Left ventricle myocardium inferior (tissue), 1 donor: ENCODE measurements around the gene OPCML. TPM values are rescaled to one million over a fixed set of nuclear protein-coding genes. Genes with fewer than 3 reads are reported as not detected.
A peak's percentile ranks its signal among the peaks of the same experiment; 100 is the strongest.

Experiments used
- DNase-seq: peaks from one replicate; pipeline ENCODE4 v3.0.0-alpha.2; 2020
- H3K27ac ChIP-seq: fragments of 200-600 bp; replicated peaks from 2 replicates; pipeline ENCODE4 v1.8.0; 2021
- H3K27me3 ChIP-seq: fragments of 200-600 bp; 2 replicates; pipeline ENCODE4 v1.8.0; 2021; ENCODE audit warnings: low read depth
- H3K36me3 ChIP-seq: fragments of 200-600 bp; 2 replicates; pipeline ENCODE4 v1.8.0; 2021
- H3K4me1 ChIP-seq: fragments of 200-600 bp; 2 replicates; pipeline ENCODE4 v1.8.0; 2021
- H3K4me3 ChIP-seq: fragments of 200-600 bp; 2 replicates; pipeline ENCODE4 v1.8.0; 2021; ENCODE audit warnings: mild to moderate bottlenecking, moderate library complexity
- H3K9me3 ChIP-seq: fragments of 200-600 bp; replicated peaks from 2 replicates; pipeline ENCODE4 v1.8.0; 2021
- intact Hi-C: fragments of 100-400 bp; cut with micrococcal nuclease; formaldehyde crosslinking; loops from one replicate; pipeline ENCODE4 v1.11.0; 2022
- total RNA-seq: library from RNA; stranded (reverse); fragmentation: NEBNext Ultra II Directional; extraction: Animal tissue kit (Norgen Biotek cat#: 25700); gene quantifications from one replicate; pipeline ENCODE4 v1.2.1, GENCODE V29; 2021
- TF ChIP-seq, protein P1 (sequence below): fragments of 200-600 bp; IDR thresholded peaks from 2 replicates; pipeline ENCODE4 v1.8.0; 2021; ENCODE audit warnings: antibody characterized with exemption, mild to moderate bottlenecking, borderline replicate concordance
- donor health status: DM: no; HTN: yes; CAD: no; lungs with severe emphysema.

The OPCML gene
- total RNA-seq, 1 donor from 2014 or later = 0.63 TPM

DNA sequence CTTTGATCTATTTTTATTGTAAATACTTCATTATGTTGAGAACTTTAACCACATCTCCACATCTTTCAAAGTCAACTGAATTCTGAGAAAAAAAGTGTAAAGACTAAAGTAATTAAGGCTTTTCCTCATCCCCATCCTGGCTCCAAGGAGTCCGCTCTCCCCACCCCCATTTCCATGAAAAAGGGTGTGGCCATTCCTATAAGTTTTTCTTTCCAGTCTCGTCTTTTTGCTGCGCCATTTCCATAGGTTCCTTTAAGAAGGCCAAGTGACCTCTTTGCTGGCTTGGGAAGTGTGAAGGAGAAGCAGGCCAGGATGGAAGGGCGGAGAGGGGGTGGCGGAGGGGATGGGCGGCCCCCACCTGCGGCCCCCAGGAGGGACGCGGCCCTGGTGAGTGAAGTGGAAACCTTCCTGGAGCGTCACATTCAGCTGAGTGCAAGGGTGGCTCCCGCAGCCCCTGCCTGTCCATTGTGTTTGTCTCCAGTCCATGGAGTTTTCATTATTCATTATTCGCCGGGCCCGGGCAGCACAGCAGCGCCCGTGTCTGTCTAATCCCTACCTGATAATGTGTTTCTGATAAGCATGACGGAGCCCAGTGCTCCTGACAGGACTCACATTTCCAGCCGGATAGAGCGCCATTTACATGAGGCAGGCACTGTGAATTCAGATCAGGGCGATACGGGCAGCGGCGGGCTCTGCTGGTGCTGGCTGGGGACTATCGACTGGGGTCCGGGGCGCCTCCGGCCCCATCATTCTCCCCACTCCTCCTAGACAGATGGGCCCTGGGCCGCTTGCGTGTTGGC, 739.8 kb downstream of the OPCML start:
- H3K4me1 ChIP-seq = peaks cover 5% of the 10 kb centered on the region
- H3K27ac ChIP-seq = no peak overlapping the region
- no peaks in the 10 kb centered on the region for H3K9me3 ChIP-seq
- intact Hi-C loops = no loop called here
- peak overlapping the region; percentile 9 for H3K4me3 ChIP-seq
- TF ChIP-seq, protein P1, sequence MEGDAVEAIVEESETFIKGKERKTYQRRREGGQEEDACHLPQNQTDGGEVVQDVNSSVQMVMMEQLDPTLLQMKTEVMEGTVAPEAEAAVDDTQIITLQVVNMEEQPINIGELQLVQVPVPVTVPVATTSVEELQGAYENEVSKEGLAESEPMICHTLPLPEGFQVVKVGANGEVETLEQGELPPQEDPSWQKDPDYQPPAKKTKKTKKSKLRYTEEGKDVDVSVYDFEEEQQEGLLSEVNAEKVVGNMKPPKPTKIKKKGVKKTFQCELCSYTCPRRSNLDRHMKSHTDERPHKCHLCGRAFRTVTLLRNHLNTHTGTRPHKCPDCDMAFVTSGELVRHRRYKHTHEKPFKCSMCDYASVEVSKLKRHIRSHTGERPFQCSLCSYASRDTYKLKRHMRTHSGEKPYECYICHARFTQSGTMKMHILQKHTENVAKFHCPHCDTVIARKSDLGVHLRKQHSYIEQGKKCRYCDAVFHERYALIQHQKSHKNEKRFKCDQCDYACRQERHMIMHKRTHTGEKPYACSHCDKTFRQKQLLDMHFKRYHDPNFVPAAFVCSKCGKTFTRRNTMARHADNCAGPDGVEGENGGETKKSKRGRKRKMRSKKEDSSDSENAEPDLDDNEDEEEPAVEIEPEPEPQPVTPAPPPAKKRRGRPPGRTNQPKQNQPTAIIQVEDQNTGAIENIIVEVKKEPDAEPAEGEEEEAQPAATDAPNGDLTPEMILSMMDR = no peak
- H3K36me3 ChIP-seq = no peaks in the 10 kb centered on the region
- no peak for DNase-seq
- H3K27me3 ChIP-seq = peaks cover 28% of the 10 kb centered on the region

DNA sequence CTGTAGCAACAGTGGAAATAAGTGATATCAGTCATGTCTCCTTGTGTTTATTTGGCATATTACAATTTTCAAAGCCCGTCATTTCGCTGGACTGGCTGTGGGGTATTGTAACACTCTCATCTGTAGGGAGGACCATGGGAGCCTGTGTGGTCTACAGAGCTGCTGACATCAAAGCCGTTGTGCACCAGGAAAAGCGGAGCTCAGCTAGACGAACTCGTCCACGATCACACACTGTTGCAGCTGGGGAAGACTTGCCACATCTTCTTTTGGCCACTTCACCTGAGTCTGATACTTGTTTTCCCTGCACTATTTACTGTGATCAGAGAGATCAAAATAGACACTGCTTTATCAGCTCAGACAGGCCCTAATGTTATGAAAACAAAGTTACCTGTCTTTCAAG, 741.3 kb downstream of the OPCML start:
- no peak for DNase-seq
- H3K9me3 ChIP-seq = no peaks in the 10 kb centered on the region
- H3K27ac ChIP-seq = no peak overlapping the region
- H3K4me3 ChIP-seq = no peak overlapping the region
- peaks cover 28% of the 10 kb centered on the region for H3K27me3 ChIP-seq
- no peaks in the 10 kb centered on the region for H3K36me3 ChIP-seq
- H3K4me1 ChIP-seq = peaks cover 5% of the 10 kb centered on the region
- TF ChIP-seq, protein P1 = no peak
- intact Hi-C loops = no loop called here

DNA sequence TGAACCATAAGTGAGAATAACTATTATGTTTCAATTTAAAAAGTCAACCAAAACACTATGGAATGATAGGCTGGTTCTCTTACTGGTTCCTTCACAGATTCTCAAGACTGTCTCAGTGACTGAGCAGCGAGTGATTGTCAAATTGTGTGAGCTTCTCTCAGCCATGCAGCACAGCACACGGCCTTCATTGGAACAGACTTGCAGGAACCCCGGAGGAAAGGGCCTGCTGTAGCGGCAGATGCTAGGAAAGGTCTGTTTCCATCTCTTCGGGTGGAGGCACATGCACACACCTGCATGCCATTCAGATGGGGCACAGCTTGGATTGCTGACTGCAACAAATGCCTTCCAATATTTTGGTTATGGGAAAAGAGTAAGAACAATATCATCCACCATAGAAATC, 741.8 kb downstream of the OPCML start:
- no peak overlapping the region for H3K4me3 ChIP-seq
- H3K27me3 ChIP-seq = peaks cover 28% of the 10 kb centered on the region
- TF ChIP-seq, protein P1 = no peak
- intact Hi-C loops = no loop called here
- no peaks in the 10 kb centered on the region for H3K9me3 ChIP-seq
- no peaks in the 10 kb centered on the region for H3K36me3 ChIP-seq
- H3K4me1 ChIP-seq = peaks cover 5% of the 10 kb centered on the region
- DNase-seq = no peak
- H3K27ac ChIP-seq = no peak overlapping the region

DNA sequence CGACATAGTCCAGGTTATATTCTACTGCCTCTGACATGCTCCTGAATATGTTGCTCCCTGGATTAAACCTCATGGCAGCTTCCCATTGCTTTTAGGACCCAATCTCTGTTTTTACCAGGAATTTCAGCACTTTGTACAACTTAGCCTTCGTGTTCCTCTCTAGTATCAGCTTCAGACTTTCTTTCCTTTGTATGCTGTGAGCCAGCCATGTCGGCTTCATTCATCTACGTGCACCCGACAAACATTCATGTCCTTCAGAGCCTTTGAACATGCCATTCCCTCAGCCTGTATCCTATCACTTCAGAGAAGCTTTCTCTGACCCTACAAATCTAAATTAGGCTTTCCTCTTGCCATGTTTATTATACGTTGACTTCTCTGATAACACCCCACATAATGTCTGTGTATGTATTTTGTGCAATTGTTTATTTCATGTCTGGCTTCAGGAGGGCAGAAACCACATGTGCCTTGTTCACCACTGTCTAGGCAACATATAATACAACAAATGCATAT, 743.4 kb downstream of the OPCML start:
- no peaks in the 10 kb centered on the region for H3K9me3 ChIP-seq
- intact Hi-C loops = no loop called here
- TF ChIP-seq, protein P1 = no peak

DNA sequence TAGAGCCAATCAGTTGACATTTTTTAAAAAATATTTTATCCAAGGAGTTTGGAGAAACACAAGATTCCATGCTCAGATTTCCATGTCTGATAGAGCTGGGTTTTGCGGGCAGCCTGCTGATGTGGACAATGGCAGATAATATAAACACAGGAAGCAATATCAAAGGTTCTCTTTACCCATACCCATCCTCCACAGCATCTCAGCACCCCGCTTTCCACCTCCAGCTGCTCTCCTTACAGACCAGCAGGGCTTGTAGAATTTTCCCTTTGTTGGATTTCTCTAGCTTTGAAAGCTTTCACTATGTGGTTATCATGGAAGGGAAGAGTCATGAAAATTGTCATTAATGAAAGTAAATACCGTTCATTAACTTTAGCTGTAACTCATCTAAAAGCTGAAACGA, 746.4 kb downstream of the OPCML start:
- Histone ChIP-seq H3K4me3 (no peak overlapping the region), H3K4me1 (peaks cover 7% of the 10 kb centered on the region), H3K27ac (no peak overlapping the region), H3K36me3 (no peaks in the 10 kb centered on the region), H3K9me3 (no peaks in the 10 kb centered on the region), H3K27me3 (peaks cover 4% of the 10 kb centered on the region)
- TF ChIP-seq, protein P1 = no peak
- intact Hi-C loops = no loop called here
- no peak for DNase-seq

More for the DNA sequence above, 743.4 kb downstream of the OPCML start:
- no peak overlapping the region for H3K27ac ChIP-seq
- peaks cover 21% of the 10 kb centered on the region for H3K27me3 ChIP-seq
- no peak for DNase-seq
- H3K4me1 ChIP-seq = peaks cover 12% of the 10 kb centered on the region
- H3K4me3 ChIP-seq = no peak overlapping the region
- H3K36me3 ChIP-seq = no peaks in the 10 kb centered on the region
